GM18861 (cell line): ENCODE data around the gene DACH1.

Source experiments
- ATAC-seq: cut with Tn5 transposase; IDR thresholded peaks from one replicate; pipeline ENCODE4 v1.9.1; 2021; ENCODE audit not compliant: unreplicated experiment

Gene DACH1

GRCh38 chr13:71593566-71593965 is 273.4 kb downstream of the DACH1 start:
- ATAC-seq, result no peak

DNA sequence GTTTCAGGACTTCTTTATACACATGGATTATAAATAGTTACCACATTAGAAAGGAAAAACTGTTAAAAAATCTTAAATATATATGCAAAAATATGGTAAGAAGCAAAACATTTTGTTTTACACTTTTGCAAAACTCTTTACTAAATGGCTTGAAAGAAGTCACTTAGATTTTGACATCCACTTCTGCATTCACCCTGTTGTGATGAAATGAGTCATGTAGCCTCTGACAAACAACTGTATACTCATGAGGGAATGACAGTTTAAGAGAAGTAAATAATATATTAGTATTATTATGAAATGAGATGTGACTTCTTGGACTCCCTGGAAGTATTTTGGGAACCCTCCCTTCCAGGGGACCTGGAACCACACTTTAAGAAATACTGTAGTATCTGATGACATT is 275.6 kb downstream of the DACH1 start:
- no peak for ATAC-seq

DNA sequence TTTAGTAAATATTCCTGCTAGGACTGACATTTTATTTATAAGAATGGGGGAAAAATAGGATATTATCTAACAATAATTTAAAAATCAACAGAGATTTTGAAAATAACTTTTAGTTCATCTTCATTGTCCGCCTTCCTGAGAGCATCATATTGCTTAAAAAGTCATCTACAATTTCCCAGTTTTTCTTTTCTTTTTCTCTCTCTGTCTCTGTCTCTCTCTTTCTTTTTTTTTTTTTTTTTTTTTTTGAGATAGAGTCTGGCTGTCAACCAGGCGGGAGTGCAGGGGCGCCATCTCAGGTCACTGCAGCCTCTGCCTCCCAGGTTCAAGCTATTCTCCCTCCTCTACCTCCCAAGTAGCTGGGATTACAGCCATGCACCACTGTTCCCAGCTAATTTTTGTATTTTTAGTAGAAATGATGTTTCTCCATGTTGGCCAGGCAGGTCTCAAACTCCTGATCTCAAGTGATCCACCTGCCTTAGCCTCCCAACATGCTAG is 276.3 kb downstream of the DACH1 start:
- no peak for ATAC-seq

- no peak for ATAC-seq
Observed at GRCh38 chr13:71589032-71589431, 278.0 kb downstream of the DACH1 start.

- ATAC-seq, result no peak
Observed at GRCh38 chr13:71587817-71588216, 279.2 kb downstream of the DACH1 start.

DNA sequence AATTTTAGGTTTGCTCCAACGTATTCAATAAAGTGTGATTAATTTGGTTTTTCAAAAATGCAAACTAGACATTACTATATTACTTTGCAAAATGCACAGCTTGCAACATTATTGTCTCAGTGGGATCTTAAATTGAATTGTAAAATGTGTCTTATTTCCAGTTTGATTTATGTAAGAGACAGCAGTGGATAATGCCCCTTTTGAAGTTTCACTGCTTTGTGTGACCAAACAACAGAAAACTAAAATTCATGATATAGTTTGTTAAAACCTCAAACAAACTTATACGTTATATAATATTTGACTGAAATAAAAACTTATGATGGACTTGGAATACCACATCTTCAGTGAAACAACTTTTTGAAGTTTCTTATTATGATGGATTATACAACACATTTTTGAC is 279.8 kb downstream of the DACH1 start:
- ATAC-seq, result no peak

DNA sequence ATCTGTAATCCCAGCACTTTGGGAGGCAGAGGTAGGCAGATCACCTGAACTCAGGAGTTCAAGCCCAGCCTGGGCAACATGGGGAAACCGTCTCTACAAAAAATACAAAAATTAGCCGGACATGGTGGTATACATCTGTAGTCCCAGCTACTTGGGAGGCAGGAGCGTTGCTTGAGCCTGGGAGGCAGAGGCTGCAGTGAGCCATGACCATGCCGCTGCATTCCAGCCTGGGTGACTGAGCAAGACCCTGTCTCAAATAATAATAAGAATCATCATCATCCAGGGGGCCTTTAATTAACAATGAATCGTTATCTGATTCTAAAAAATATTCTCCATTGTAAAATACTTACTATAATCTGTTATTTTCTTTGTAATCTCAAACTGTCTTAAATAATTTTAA is 283.4 kb downstream of the DACH1 start:
- no peak for ATAC-seq

- no peak for ATAC-seq
Observed at GRCh38 chr13:71580614-71581013, 286.4 kb downstream of the DACH1 start.

- no peak for ATAC-seq
Observed at GRCh38 chr13:71578048-71578447, 289.0 kb downstream of the DACH1 start.

GRCh38 chr13:71577127-71577526 is 289.9 kb downstream of the DACH1 start:
- no peak for ATAC-seq

- ATAC-seq, result no peak
Observed at GRCh38 chr13:71576571-71576970, 290.4 kb downstream of the DACH1 start.

DNA sequence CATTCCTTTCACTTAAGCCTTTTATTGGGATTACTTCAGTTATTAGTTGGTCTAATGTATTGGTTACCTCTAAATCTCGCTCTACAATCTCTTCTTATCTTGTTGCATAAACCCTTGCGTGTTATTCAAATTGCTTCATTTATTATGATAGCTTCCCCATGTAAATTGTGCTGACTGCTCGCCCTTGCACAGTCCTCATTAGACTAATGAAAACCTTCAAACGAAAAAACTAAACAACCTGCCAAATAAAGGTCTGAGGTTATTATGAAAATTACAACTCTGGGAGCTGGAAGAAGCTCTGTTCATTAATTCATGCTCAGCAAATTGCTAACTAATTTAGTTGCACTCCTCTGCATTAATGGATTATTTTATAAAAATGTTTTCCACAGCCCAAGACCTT is 320.1 kb downstream of the DACH1 start:
- no peak for ATAC-seq

DNA sequence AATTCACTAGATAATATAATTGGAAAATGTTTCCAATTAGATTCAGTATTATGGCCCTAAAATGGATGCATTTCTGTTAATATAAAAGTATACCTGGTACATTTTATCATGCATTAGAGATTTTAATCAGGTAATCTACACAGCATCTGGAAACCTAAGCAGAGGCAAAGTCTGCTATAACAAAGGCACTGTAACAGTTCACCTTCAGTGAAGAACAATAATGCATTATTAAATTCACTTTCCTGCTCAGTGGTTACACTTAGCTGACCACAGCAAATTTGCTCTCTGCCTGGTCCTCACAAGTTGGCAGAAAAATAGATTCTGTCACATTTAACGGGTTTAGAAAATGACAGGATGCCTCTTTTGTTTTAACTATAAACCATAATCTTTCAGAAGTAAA is 326.9 kb downstream of the DACH1 start:
- ATAC-seq, result no peak

- ATAC-seq, result no peak
Observed at GRCh38 chr13:71536201-71536600, 330.8 kb downstream of the DACH1 start.

GRCh38 chr13:71524613-71525304 is 342.2 kb downstream of the DACH1 start:
- no peak for ATAC-seq

- no peak for ATAC-seq
Observed at GRCh38 chr13:71524245-71524612, 342.8 kb downstream of the DACH1 start.

DNA sequence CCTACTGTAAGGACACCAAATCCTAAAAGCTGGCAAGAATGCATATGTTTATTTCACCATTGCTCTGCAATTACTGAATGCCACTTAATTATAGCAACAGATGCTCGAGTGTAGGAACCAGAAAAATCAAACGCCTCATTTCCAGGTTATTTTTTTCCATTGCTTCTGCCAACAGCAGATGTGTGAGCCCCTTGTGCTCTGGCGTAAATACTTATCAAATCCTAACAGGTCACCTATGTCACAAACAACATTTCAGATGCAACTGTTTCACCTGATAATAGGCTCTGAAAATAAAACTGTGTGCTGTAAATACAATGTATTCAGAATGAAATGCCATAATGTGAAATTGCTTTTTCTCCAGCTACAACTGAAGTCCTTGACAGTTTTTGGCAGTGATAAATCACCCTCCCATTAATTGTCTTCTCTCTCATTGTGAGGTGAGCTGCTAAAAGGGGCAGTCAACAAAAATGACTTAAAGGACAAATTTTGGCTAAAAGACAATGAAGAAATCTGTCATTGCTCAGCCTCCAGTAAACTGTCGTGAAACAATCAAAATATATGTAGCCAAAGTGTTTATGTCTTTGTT is 344.0 kb downstream of the DACH1 start:
- no peak for ATAC-seq

GRCh38 chr13:71517004-71517403 is 350.0 kb downstream of the DACH1 start:
- ATAC-seq, result no peak

GRCh38 chr13:71516521-71516920 is 350.5 kb downstream of the DACH1 start:
- no peak for ATAC-seq

DNA sequence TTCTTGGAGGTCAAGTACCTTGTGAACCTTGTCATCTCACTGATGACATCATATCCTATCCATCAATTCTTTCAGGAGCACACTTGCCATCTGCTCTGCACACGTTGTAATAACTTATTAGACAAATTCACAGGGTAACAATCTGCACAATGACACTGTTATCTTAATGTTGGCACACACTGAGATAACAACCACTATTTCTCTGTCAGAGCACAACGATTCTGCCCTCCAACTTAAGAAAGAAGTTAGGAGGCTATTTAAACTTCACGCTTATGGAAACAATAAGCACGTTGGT is 351.3 kb downstream of the DACH1 start:
- no peak for ATAC-seq

DNA sequence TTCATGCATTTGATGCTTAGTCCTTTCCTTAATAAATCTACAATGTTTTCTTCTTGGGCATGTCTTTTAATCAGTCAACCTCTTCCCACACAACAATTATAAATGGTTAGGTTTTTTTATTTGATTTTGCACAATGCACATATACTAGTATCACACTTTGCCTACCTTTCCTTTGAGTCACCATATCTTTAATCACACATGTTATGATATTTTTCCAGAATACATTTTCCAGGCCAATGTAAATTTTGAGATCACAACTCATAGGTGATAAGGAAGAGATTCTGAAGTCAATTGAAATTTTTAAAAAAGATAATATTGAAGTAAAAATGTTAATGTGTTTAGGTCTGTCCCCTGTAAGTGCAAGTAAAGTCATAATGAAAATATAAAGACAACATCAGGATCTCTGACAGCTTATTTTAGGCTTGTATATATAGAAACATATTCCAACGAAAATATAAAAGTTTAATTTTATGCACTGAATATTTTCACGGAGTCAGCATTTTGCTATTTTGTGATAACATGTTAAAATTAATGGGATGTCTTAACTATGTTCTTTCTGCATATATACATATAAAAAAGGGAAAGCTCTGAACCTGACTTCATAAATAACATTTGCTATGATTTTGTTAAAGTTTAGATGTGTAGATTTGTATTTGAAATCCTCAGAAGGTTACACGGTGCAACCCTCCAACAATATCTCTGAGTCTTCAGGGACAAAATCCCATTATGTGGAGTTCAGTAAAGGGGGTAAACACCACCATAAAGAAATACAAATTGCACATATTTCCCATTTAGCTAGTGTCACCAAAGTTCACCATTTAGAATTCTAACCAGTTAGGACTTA is 351.9 kb downstream of the DACH1 start:
- ATAC-seq, result no peak

GRCh38 chr13:71513411-71514033 is 353.5 kb downstream of the DACH1 start:
- ATAC-seq, result no peak
